Ishikawa (cell line): ENCODE results near the gene SNX24.

ENCODE experiments used
- CEBPB ChIP-seq: IDR thresholded peaks from 2 replicates; pipeline ENCODE4 v1.6.1; 2012
- CREB1 ChIP-seq: IDR thresholded peaks from 2 replicates; pipeline ENCODE4 v1.6.1; 2012; ENCODE audit warnings: low read depth
- EP300 ChIP-seq: IDR thresholded peaks from 2 replicates; pipeline ENCODE4 v1.6.1; 2012; ENCODE audit warnings: borderline replicate concordance
- MAX ChIP-seq: IDR thresholded peaks from 2 replicates; pipeline ENCODE4 v1.6.1; 2012
- NFIC ChIP-seq: IDR thresholded peaks from 2 replicates; pipeline ENCODE4 v1.6.1; 2012
- RAD21 ChIP-seq: IDR thresholded peaks from 2 replicates; pipeline ENCODE4 v1.6.1; 2012; ENCODE audit warnings: low read depth
- TAF1 ChIP-seq: IDR thresholded peaks from 2 replicates; pipeline ENCODE4 v1.6.1; 2012; ENCODE audit warnings: low read depth, mild to moderate bottlenecking
- TCF12 ChIP-seq: IDR thresholded peaks from 2 replicates; pipeline ENCODE4 v1.6.1; 2012; ENCODE audit warnings: low read depth
- YY1 ChIP-seq: IDR thresholded peaks from 2 replicates; pipeline ENCODE4 v1.6.1; 2012; ENCODE audit warnings: low read depth
- ZBTB7A ChIP-seq: IDR thresholded peaks from 2 replicates; pipeline ENCODE4 v1.6.1; 2012; ENCODE audit warnings: low read depth
- TF ChIP-seq, protein P1 (sequence below): IDR thresholded peaks from 2 replicates; pipeline ENCODE4 v1.6.1; 2012; ENCODE audit warnings: low read depth, mild to moderate bottlenecking
- TF ChIP-seq, protein P2 (sequence below): IDR thresholded peaks from 2 replicates; pipeline ENCODE4 v1.6.1; 2012

- TF ChIP-seq YY1 (no peak), CEBPB (no peak), RAD21 (no peak), ZBTB7A (no peak), TAF1 (no peak), CREB1 (no peak), EP300 (no peak), MAX (no peak), TCF12 (no peak), NFIC (no peak)
- TF ChIP-seq, protein P1, sequence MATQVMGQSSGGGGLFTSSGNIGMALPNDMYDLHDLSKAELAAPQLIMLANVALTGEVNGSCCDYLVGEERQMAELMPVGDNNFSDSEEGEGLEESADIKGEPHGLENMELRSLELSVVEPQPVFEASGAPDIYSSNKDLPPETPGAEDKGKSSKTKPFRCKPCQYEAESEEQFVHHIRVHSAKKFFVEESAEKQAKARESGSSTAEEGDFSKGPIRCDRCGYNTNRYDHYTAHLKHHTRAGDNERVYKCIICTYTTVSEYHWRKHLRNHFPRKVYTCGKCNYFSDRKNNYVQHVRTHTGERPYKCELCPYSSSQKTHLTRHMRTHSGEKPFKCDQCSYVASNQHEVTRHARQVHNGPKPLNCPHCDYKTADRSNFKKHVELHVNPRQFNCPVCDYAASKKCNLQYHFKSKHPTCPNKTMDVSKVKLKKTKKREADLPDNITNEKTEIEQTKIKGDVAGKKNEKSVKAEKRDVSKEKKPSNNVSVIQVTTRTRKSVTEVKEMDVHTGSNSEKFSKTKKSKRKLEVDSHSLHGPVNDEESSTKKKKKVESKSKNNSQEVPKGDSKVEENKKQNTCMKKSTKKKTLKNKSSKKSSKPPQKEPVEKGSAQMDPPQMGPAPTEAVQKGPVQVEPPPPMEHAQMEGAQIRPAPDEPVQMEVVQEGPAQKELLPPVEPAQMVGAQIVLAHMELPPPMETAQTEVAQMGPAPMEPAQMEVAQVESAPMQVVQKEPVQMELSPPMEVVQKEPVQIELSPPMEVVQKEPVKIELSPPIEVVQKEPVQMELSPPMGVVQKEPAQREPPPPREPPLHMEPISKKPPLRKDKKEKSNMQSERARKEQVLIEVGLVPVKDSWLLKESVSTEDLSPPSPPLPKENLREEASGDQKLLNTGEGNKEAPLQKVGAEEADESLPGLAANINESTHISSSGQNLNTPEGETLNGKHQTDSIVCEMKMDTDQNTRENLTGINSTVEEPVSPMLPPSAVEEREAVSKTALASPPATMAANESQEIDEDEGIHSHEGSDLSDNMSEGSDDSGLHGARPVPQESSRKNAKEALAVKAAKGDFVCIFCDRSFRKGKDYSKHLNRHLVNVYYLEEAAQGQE: no peak
- TF ChIP-seq, protein P2, sequence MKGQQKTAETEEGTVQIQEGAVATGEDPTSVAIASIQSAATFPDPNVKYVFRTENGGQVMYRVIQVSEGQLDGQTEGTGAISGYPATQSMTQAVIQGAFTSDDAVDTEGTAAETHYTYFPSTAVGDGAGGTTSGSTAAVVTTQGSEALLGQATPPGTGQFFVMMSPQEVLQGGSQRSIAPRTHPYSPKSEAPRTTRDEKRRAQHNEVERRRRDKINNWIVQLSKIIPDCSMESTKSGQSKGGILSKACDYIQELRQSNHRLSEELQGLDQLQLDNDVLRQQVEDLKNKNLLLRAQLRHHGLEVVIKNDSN: no peak
These were observed 64.2 kb downstream of the SNX24 start for GRCh38 chr5:122909470-122910100.
